ENCODE measurements around the gene TRMT10C.
"Not testable (repeated sequence)": the region's sequence is repeated elsewhere in the genome, so short reads cannot be mapped to it uniquely, and the experiment has no call there.

TRMT10C gene

GRCh38 chr3:101548527-101549105, 13.1 kb upstream of the TRMT10C start:
- DNase-seq (ENCODE audit: low read depth), result no peak

- DNase-seq (ENCODE audit: low read depth), result no peak
Observed at GRCh38 chr3:101549473-101549872, 12.2 kb upstream of the TRMT10C start.

- DNase-seq (ENCODE audit: low read depth), result not testable (repeated sequence)
Observed at GRCh38 chr3:101551359-101552081, 10.1 kb upstream of the TRMT10C start.

- not testable (repeated sequence) for DNase-seq (ENCODE audit: low read depth)
Observed at GRCh38 chr3:101553381-101553780, 8.3 kb upstream of the TRMT10C start.

GRCh38 chr3:101556064-101556463, 5.6 kb upstream of the TRMT10C start:
- DNase-seq (ENCODE audit: low read depth), result no peak

- DNase-seq (ENCODE audit: low read depth), result no peak
Observed at GRCh38 chr3:101567528-101568317, 6.1 kb downstream of the TRMT10C start.

- DNase-seq (ENCODE audit: low read depth), result no peak
Observed at GRCh38 chr3:101571028-101571895, 9.6 kb downstream of the TRMT10C start.

GRCh38 chr3:101573449-101574387, 12.1 kb downstream of the TRMT10C start, which contains the start of gene PCNP:
TSS of gene PCNP (plus strand) at chr3:101574180. CDS start at chr3:101574216, 36 bp downstream.
- DNase-seq (ENCODE audit: low read depth), result peak; percentile 99

- DNase-seq (ENCODE audit: low read depth), result no peak
Observed at GRCh38 chr3:101574388-101575112, 12.9 kb downstream of the TRMT10C start.

GRCh38 chr3:101577286-101577685, 15.6 kb downstream of the TRMT10C start:
- no peak for DNase-seq (ENCODE audit: low read depth)

GRCh38 chr3:101588616-101589015, 26.9 kb downstream of the TRMT10C start:
- no peak for DNase-seq (ENCODE audit: low read depth)

GRCh38 chr3:101591071-101591470, 29.4 kb downstream of the TRMT10C start:
- DNase-seq (ENCODE audit: low read depth), result no peak

- no peak for DNase-seq (ENCODE audit: low read depth)
Observed at GRCh38 chr3:101602731-101603130, 41.1 kb downstream of the TRMT10C start.

- DNase-seq (ENCODE audit: low read depth), result no peak
Observed at GRCh38 chr3:101603184-101603583, 41.5 kb downstream of the TRMT10C start.

GRCh38 chr3:101605398-101605797, 43.7 kb downstream of the TRMT10C start:
- DNase-seq (ENCODE audit: low read depth), result not testable (repeated sequence)

GRCh38 chr3:101611023-101611422, 49.4 kb downstream of the TRMT10C start:
- no peak for DNase-seq (ENCODE audit: low read depth)

- not testable (repeated sequence) for DNase-seq (ENCODE audit: low read depth)
Observed at GRCh38 chr3:101613014-101613413, 51.3 kb downstream of the TRMT10C start.

GRCh38 chr3:101615525-101615924, 53.9 kb downstream of the TRMT10C start:
- no peak for DNase-seq (ENCODE audit: low read depth)

Measured in activated gamma-delta T cell treated with anti-CD3 and anti-CD28 coated beads, Interleukin-2, amount 50 U/mL, for 16 hours (primary cell).